Stomach (tissue), 4 donors: Measurements from ENCODE around the gene RIPK1.

Source experiments
- CTCF ChIP-seq, 7 experiments: fragments of 450-650 bp in 4 of 7; fragments of 200-600 bp in 3 of 7; sonication (generic) in 3 of 7; IDR thresholded peaks; one replicate each; pipeline ENCODE4 v1.5.1; 2016 to 2019; ENCODE audit warnings: antibody characterized with exemption in 7 of 7, control low read depth in 2 of 7, mild to moderate bottlenecking in 1 of 7
- POLR2A ChIP-seq, 4 donors: fragments of 450-650 bp; IDR thresholded peaks; one replicate each; pipeline ENCODE4 v1.6.1; 2016; ENCODE audit warnings: antibody characterized with exemption in 4 of 4, control low read depth in 2 of 4, mild to moderate bottlenecking in 1 of 4, moderate library complexity in 1 of 4

GRCh38 chr6:3036861-3037637 is 31.2 kb upstream of the RIPK1 start:
- no peak for TF ChIP-seq CTCF (IDR thresholded peaks at IDR 0.05)
- no peak for TF ChIP-seq POLR2A (IDR thresholded peaks at IDR 0.05)
